CD4-positive, alpha-beta memory T cell (primary cell): ENCODE data around the gene CNST. TPM values are rescaled to one million over a fixed set of nuclear protein-coding genes. Genes with fewer than 3 reads are reported as not detected.
A peak's percentile ranks its signal among the peaks of the same experiment; 100 is the strongest.

Experiments used
- CTCF ChIA-PET: fragments of 350-600 bp; sonication (Branson Sonifier 250); formaldehyde crosslinking; loops from one replicate; lab custom pipeline; 2021; ENCODE audit warnings: inconsistent platforms; ENCODE audit not compliant: partially characterized antibody; lab: Charles Lee
- POLR2A ChIA-PET: fragments of 350-600 bp; sonication (Branson Sonifier 250); formaldehyde crosslinking; loops from one replicate; lab custom pipeline; 2021; ENCODE audit not compliant: partially characterized antibody; lab: Charles Lee
- DNase-seq, 5 donors: peaks; one replicate each; pipeline versions ENCODE4 v3.0.0 to v3.0.0-alpha.2; 2020 to 2022; ENCODE audit warnings: mixed read lengths in 1 of 5
- H3K27ac ChIP-seq: one replicate; pipeline ENCODE4 v1.7.0; 2013; ENCODE audit warnings: low read depth, low read length
- H3K27me3 ChIP-seq: 2 replicates; pipeline ENCODE4 v1.7.0; 2013; ENCODE audit warnings: mild to moderate bottlenecking, low read length, moderate library complexity; ENCODE audit not compliant: insufficient read depth
- H3K36me3 ChIP-seq: 2 replicates; pipeline ENCODE4 v1.7.0; 2013; ENCODE audit warnings: mild to moderate bottlenecking, low read length, moderate library complexity; ENCODE audit not compliant: insufficient read depth
- H3K4me1 ChIP-seq: 2 replicates; pipeline ENCODE4 v1.7.0; 2013; ENCODE audit warnings: mild to moderate bottlenecking, low read length, moderate library complexity; ENCODE audit not compliant: insufficient read depth
- H3K4me3 ChIP-seq, 2 donors: one replicate each; pipeline ENCODE4 v1.7.0; 2013; ENCODE audit warnings: low read length in 2 of 2, mild to moderate bottlenecking in 1 of 2
- H3K9me3 ChIP-seq, 2 donors: one replicate each; pipeline ENCODE4 v1.7.0; 2013; ENCODE audit warnings: low read length in 2 of 2, control low read depth in 1 of 2; ENCODE audit not compliant: control insufficient read depth in 1 of 2
- H3K27ac Mint-ChIP-seq, 7 donors: one replicate each; pipeline ENCODE4 v1.8.0; 2020 to 2021; ENCODE audit warnings: mixed read lengths in 7 of 7, mild to moderate bottlenecking in 6 of 7, inconsistent platforms in 3 of 7, moderate library complexity in 3 of 7
- H3K27me3 Mint-ChIP-seq, 2 donors: one replicate each; pipeline ENCODE4 v1.8.0; 2020 to 2021; ENCODE audit warnings: mixed read lengths in 2 of 2
- H3K36me3 Mint-ChIP-seq, 2 donors: one replicate each; pipeline ENCODE4 v1.8.0; 2020 to 2021; ENCODE audit warnings: mixed read lengths in 2 of 2, inconsistent platforms in 1 of 2, mild to moderate bottlenecking in 1 of 2
- H3K4me1 Mint-ChIP-seq, 4 donors: one replicate each; pipeline ENCODE4 v1.8.0; 2020 to 2021; ENCODE audit warnings: mixed read lengths in 4 of 4, mild to moderate bottlenecking in 1 of 4
- H3K4me3 Mint-ChIP-seq, 8 donors: one replicate each; pipeline ENCODE4 v1.8.0; 2020 to 2021; ENCODE audit warnings: mixed read lengths in 8 of 8, mild to moderate bottlenecking in 7 of 8, moderate library complexity in 6 of 8, inconsistent platforms in 3 of 8
- H3K9me3 Mint-ChIP-seq, 8 donors: one replicate each; pipeline ENCODE4 v1.8.0; 2020 to 2021; ENCODE audit warnings: mixed read lengths in 8 of 8, mild to moderate bottlenecking in 5 of 8, inconsistent platforms in 3 of 8, moderate library complexity in 1 of 8
- intact Hi-C: fragments of 100-400 bp; cut with micrococcal nuclease; formaldehyde crosslinking; loops from one replicate; pipeline ENCODE4 v1.15.1; 2023
- polyA plus RNA-seq, 2 donors: library from polyadenylated mRNA; unstranded; fragments of 300-500 nt; fragmentation: Illumina TruSeq; gene quantifications; one replicate each; pipeline ENCODE4 v1.2.3, GENCODE V29; 2021
- total RNA-seq, 2 experiments: library from RNA; stranded (reverse); gene quantifications; one replicate each; pipeline ENCODE4 v1.2.3, GENCODE V29; 2021

The CNST gene
- total and polyA plus RNA-seq, 4 experiments from 2014 or later: 36.2 to 103 (median 78.1) TPM

DNA sequence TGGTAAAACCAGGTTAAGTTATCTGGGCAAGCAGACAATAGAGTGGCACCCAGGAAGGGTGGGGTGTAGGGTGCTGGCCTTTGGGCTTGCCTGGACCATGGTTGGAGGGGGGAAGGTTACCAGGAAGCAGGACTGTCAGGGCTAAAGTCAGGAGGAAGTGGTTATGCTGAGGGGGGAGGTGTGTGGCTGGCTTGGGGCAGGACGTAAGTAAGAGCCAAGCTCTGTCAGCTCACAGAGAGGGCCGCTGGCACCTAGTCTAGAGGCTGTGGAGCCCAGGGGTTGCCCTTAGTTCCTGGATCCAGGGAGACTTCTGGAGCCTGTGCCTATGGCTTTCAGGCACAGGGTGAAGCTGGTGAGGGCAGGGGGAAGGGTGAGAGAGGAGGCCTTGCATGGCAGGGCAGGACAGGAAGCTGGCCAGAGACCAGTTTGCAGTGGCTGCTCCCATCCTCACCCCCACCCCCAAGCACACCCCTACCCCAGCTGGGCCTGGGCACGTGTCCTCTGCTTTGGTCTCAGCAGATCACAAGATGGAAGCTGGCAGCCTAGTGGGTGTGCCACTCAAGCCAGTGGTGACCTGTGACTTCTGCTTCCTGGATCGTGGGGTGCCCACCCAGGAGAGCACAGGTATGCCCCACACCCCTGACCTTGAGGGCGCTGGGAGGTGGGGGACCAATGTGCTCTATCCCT lies 38.7 kb upstream of the CNST start:
- peaks cover 0 to 4% of the 10 kb centered on the region in 2 donors for H3K36me3 Mint-ChIP-seq
- DNase-seq: no peak
- peak overlapping the region in 2 of 8 donors; percentile 8 to 9 for H3K4me3 Mint-ChIP-seq
- no peaks in the 10 kb centered on the region for H3K4me1 ChIP-seq
- POLR2A ChIA-PET: no interaction called here
- no peaks in the 10 kb centered on the region for H3K27me3 ChIP-seq
- no peak overlapping the region for H3K27ac ChIP-seq
- H3K4me3 ChIP-seq: no peak overlapping the region
- H3K4me1 Mint-ChIP-seq: peaks cover 2 to 12% (median 5%) of the 10 kb centered on the region in 4 donors
- no peaks in the 10 kb centered on the region for H3K36me3 ChIP-seq
- H3K9me3 Mint-ChIP-seq: peaks cover 0 to 28% (median 12%) of the 10 kb centered on the region in 8 donors
- peaks cover 2% of the 10 kb centered on the region in 2 donors for H3K27me3 Mint-ChIP-seq
- intact Hi-C loops: no loop called here
- CTCF ChIA-PET: no interaction called here
- no peaks in the 10 kb centered on the region for H3K9me3 ChIP-seq
- peak overlapping the region in 5 of 7 donors; percentile 8 to 93 (median 57) for H3K27ac Mint-ChIP-seq

DNA sequence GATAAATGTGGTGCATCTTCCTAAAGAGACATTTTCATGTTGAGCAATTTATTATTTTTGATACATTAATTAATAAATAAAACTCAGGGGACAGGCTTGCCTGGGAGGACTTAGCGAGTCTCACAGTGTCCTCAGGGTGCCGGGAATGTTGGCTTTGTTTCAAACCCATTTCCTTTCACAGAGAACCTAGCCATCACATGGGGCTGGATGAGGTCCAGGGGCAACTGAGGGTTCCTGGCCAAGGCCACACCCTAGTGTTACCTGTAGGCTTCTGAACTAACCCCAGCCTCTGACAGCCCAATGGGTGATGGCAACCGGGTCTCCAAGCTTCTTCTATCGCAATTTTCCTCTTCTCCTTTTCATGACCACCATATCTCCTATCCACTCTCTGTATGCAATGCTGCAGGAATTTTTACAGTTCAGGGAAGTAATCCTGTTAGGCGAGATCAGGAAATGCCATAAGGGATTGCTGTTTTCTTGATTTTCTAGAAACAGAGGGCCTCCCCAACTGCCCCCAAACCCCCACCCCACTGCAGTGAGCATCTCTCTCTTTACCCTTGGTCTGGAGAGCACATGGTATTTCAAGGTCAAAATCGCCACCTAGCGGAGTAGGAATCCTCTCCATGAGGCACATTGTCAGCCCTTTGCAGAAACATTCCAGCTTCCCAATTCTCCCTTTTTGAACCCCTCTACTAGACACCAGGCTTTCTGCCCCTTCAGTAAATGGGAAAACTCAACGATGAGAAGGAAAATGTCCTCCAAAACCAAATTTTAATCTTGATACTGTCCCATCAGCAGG lies 37.1 kb upstream of the CNST start:
- CTCF ChIA-PET: no interaction called here
- no peak overlapping the region for H3K27ac Mint-ChIP-seq

DNA sequence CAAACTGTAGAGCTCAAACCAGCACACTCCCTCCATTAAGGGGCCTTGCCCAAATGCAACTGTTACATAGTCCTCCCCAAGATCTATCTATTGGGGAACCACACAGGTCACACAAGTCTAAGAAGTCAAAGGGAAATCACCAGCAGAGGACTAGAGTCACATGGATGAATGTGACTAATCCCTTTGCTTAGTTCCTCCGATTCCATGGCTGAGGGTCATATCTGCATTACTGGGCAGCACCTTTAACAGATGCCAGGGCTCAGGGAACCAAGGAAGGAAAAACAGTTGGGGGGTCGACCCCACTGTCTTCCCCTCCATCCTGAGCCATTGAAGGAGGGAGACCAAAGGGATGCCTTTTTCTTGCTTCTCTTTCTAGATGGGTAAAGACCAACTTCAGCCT lies 35.8 kb upstream of the CNST start:
- Mint-ChIP-seq H3K4me1 (peaks cover 2 to 7% (median 5%) of the 10 kb centered on the region in 4 donors), H3K27me3 (peaks cover 2% of the 10 kb centered on the region in 2 donors), H3K27ac (no peak overlapping the region), H3K36me3 (peaks cover 0 to 4% of the 10 kb centered on the region in 2 donors), H3K4me3 (no peak overlapping the region), H3K9me3 (peaks cover 0 to 28% (median 12%) of the 10 kb centered on the region in 8 donors)
- Histone ChIP-seq H3K27me3 (no peaks in the 10 kb centered on the region), H3K36me3 (no peaks in the 10 kb centered on the region), H3K4me1 (no peaks in the 10 kb centered on the region), H3K9me3 (no peaks in the 10 kb centered on the region), H3K4me3 (no peak overlapping the region), H3K27ac (no peak overlapping the region)
- CTCF ChIA-PET: interaction anchor here (1.1 kb wide), 1 partner anchor 22 kb away, joined by 3 read pairs; no protein-coding TSS in a partner anchor
- POLR2A ChIA-PET: no interaction called here
- DNase-seq: no peak
- intact Hi-C loops: no loop called here

More for the DNA sequence above, 37.1 kb upstream of the CNST start:
- H3K36me3 ChIP-seq: no peaks in the 10 kb centered on the region
- intact Hi-C loops: no loop called here
- no peaks in the 10 kb centered on the region for H3K9me3 ChIP-seq
- Mint-ChIP-seq H3K4me3 (no peak overlapping the region), H3K9me3 (peaks cover 0 to 28% (median 12%) of the 10 kb centered on the region in 8 donors), H3K4me1 (peaks cover 2 to 12% (median 5%) of the 10 kb centered on the region in 4 donors), H3K27me3 (peaks cover 2% of the 10 kb centered on the region in 2 donors), H3K36me3 (peaks cover 0 to 4% of the 10 kb centered on the region in 2 donors)
- no peak overlapping the region for H3K27ac ChIP-seq
- no peaks in the 10 kb centered on the region for H3K4me1 ChIP-seq
- H3K27me3 ChIP-seq: no peaks in the 10 kb centered on the region
- POLR2A ChIA-PET: no interaction called here
- H3K4me3 ChIP-seq: no peak overlapping the region
- DNase-seq: no peak

- no peak overlapping the region for H3K4me3 ChIP-seq
- no peaks in the 10 kb centered on the region for H3K4me1 ChIP-seq
- H3K36me3 ChIP-seq: no peaks in the 10 kb centered on the region
- ChIA-PET POLR2A (no interaction called here), CTCF (interaction anchor here (1.3 kb wide), 1 partner anchor 34 kb away, joined by 4 read pairs; no protein-coding TSS in a partner anchor)
- no peaks in the 10 kb centered on the region for H3K9me3 ChIP-seq
- Mint-ChIP-seq H3K9me3 (peaks cover 0 to 28% (median 11%) of the 10 kb centered on the region in 8 donors), H3K27me3 (peaks cover 2% of the 10 kb centered on the region in 2 donors), H3K4me1 (peaks cover 0 to 1% (median under 1%) of the 10 kb centered on the region in 4 donors), H3K4me3 (no peak overlapping the region), H3K36me3 (peaks cover 2 to 4% of the 10 kb centered on the region in 2 donors), H3K27ac (no peak overlapping the region)
- H3K27ac ChIP-seq: no peak overlapping the region
- DNase-seq: no peak
- intact Hi-C loops: no loop called here
- H3K27me3 ChIP-seq: no peaks in the 10 kb centered on the region
These were observed 33.7 kb upstream of the CNST start for GRCh38 chr1:246532519-246532918.

GRCh38 chr1:246533371-246533905 lies 32.8 kb upstream of the CNST start:
- Mint-ChIP-seq H3K4me1 (no peaks in the 10 kb centered on the region), H3K27me3 (peaks cover 2% of the 10 kb centered on the region in 2 donors), H3K9me3 (peaks cover 0 to 28% (median 11%) of the 10 kb centered on the region in 8 donors), H3K27ac (no peak overlapping the region), H3K4me3 (no peak overlapping the region), H3K36me3 (peaks cover 2 to 4% of the 10 kb centered on the region in 2 donors)
- POLR2A ChIA-PET: no interaction called here
- H3K9me3 ChIP-seq: no peaks in the 10 kb centered on the region
- DNase-seq: no peak
- no peak overlapping the region for H3K27ac ChIP-seq
- intact Hi-C loops: no loop called here
- H3K27me3 ChIP-seq: no peaks in the 10 kb centered on the region
- CTCF ChIA-PET: interaction anchor here (1.3 kb wide), 1 partner anchor 35 kb away, joined by 4 read pairs; no protein-coding TSS in a partner anchor
- no peaks in the 10 kb centered on the region for H3K36me3 ChIP-seq
- H3K4me1 ChIP-seq: no peaks in the 10 kb centered on the region
- no peak overlapping the region for H3K4me3 ChIP-seq

GRCh38 chr1:246534114-246534513 lies 32.1 kb upstream of the CNST start:
- ChIA-PET CTCF (no interaction called here), POLR2A (no interaction called here)
- no peak overlapping the region for H3K27ac ChIP-seq
- no peaks in the 10 kb centered on the region for H3K9me3 ChIP-seq
- no peak overlapping the region for H3K4me3 ChIP-seq
- H3K4me1 ChIP-seq: no peaks in the 10 kb centered on the region
- DNase-seq: no peak
- Mint-ChIP-seq H3K9me3 (peaks cover 0 to 28% (median 11%) of the 10 kb centered on the region in 8 donors), H3K4me3 (peak overlapping the region in 1 of 8 donors; percentile 42), H3K4me1 (no peaks in the 10 kb centered on the region), H3K36me3 (peaks cover 4 to 10% of the 10 kb centered on the region in 2 donors), H3K27me3 (peaks cover 2% of the 10 kb centered on the region in 2 donors), H3K27ac (peak overlapping the region in 1 of 7 donors; percentile 25)
- no peaks in the 10 kb centered on the region for H3K27me3 ChIP-seq
- no peaks in the 10 kb centered on the region for H3K36me3 ChIP-seq
- intact Hi-C loops: no loop called here

DNA sequence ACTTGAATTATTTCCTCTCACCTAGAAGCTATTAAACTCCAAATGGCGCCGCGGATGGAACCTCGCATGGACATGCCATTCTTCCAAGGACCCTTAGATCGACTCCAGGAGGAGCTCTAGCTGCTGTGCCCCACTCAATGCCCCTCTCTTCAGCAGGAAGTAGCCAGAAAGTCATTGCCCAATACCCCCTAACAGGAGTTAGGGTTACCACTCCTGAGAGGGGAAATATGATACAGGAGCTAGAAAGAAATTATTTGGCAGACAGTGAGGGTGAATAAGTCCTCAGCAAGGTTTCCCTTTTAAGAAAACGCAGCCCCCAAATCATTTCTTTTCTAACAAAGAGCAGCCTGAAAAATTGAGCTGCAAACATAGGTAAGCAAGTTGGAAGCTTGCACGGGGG lies 28.8 kb upstream of the CNST start:
- H3K36me3 Mint-ChIP-seq: peaks cover 13 to 20% of the 10 kb centered on the region in 2 donors
- no peak overlapping the region for H3K27ac Mint-ChIP-seq
- peaks cover 9% of the 10 kb centered on the region for H3K36me3 ChIP-seq
- ChIA-PET CTCF (no interaction called here), POLR2A (no interaction called here)
- H3K27me3 Mint-ChIP-seq: no peaks in the 10 kb centered on the region
- H3K9me3 ChIP-seq: no peaks in the 10 kb centered on the region
- H3K4me1 Mint-ChIP-seq: peaks cover 0 to 1% (median 0%) of the 10 kb centered on the region in 4 donors
- H3K9me3 Mint-ChIP-seq: peaks cover 0 to 4% (median 0%) of the 10 kb centered on the region in 8 donors
- no peak overlapping the region for H3K27ac ChIP-seq
- intact Hi-C loops: no loop called here
- no peak overlapping the region for H3K4me3 ChIP-seq
- no peaks in the 10 kb centered on the region for H3K27me3 ChIP-seq
- H3K4me3 Mint-ChIP-seq: no peak overlapping the region
- DNase-seq: no peak
- no peaks in the 10 kb centered on the region for H3K4me1 ChIP-seq
